ENCODE results near the gene PCDH19. TPM values are rescaled to one million over a fixed set of nuclear protein-coding genes. Genes with fewer than 3 reads are reported as not detected.

The PCDH19 gene, protein sequence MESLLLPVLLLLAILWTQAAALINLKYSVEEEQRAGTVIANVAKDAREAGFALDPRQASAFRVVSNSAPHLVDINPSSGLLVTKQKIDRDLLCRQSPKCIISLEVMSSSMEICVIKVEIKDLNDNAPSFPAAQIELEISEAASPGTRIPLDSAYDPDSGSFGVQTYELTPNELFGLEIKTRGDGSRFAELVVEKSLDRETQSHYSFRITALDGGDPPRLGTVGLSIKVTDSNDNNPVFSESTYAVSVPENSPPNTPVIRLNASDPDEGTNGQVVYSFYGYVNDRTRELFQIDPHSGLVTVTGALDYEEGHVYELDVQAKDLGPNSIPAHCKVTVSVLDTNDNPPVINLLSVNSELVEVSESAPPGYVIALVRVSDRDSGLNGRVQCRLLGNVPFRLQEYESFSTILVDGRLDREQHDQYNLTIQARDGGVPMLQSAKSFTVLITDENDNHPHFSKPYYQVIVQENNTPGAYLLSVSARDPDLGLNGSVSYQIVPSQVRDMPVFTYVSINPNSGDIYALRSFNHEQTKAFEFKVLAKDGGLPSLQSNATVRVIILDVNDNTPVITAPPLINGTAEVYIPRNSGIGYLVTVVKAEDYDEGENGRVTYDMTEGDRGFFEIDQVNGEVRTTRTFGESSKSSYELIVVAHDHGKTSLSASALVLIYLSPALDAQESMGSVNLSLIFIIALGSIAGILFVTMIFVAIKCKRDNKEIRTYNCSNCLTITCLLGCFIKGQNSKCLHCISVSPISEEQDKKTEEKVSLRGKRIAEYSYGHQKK (N-terminal part only)
- 0.01 to 0.04 TPM (median 0.02 TPM) in 3 of 5 replicates, not detected in the others for total RNA-seq (2022; extraction: Qiagen RNA extraction)

DNA sequence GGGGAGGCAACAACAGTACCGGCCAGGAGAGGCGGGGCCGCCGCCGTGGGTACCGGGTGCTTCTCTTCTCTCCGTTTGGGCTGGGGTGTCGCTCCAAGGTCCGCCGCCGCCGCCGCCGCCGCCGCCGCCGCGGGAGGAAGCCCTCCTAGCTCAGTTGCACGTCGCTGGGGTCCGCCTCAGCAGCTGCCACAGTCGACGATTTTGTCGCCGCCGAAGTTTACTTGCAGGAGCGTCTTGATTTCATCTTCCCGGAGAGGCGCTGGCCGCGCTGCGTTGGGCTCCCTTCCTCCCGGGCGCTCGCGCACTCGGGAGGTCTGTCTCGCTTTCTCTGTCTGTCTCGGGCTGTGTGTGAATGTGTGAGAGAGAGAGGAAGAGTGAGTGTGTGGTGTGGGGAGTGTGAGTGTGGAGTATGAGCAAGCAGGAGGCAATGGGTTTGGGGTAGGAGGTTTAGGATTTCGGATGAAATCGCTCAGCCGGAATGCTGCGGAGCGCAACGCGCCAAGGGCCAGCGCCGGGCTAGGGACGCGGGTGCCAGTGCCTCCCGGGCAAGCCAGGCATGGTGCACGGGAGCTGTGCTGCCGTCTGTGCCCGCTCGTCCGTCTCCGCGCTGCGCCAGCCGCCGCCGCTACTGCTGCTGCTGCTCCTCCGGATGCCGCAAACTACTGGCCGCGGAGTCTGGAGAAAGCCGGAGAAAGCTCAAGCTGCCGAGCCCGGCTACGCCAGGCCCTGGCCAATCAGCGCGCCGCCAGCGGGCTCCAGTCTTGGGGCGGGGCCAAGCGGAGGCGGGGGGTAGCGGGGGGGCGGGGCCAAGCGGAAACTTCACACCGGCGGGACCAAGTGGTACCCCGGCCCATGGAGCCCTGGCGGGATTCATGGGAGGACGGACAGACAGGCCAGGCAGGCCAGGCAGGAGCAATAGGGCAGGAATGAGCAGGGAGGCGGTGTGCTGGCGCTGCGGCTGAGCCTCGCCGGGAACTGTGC is at the start of gene PCDH19:
Gene PCDH19, minus strand, starts transcription at position 664 of the 981 bp plus-strand sequence. CDS start 1,676 bp downstream, outside the sequence.

Other genes with a start within 250 kb of the PCDH19 start
- not detected in 5 replicates for gene TNMD, start 174.7 kb upstream of the PCDH19 start, total RNA-seq (2022; extraction: Qiagen RNA extraction)
- gene TSPAN6, start 226.5 kb upstream of the PCDH19 start, total RNA-seq (2022; extraction: Qiagen RNA extraction), result 36.9 to 43.3 TPM (median 38.8 TPM) in 5 replicates
- 2.1 to 3.4 TPM (median 2.7 TPM) in 5 replicates for gene SRPX2, start 233.9 kb upstream of the PCDH19 start, total RNA-seq (2022; extraction: Qiagen RNA extraction)